ENCODE measurements around the gene SACM1L. TPM values are rescaled to one million over a fixed set of nuclear protein-coding genes. Genes with fewer than 3 reads are reported as not detected.

Gene SACM1L
- 21.0 and 34.5 TPM in 2 replicates for total RNA-seq (ENCODE audit: low replicate concordance)

GRCh38 chr3:45688882-45689786 is at the start of gene SACM1L:
Gene SACM1L (plus strand): TSS chr3:45689396. CDS start chr3:45689466, 70 bp downstream.

Other genes with a start within 250 kb of the SACM1L start
- 7.7 and 10.4 TPM in 2 replicates for gene LIMD1, start 94.6 kb upstream of the SACM1L start, total RNA-seq (ENCODE audit: low replicate concordance)
- not detected in 2 replicates for gene SLC6A20, start 107.1 kb downstream of the SACM1L start, total RNA-seq (ENCODE audit: low replicate concordance)
- gene LZTFL1, start 152.7 kb downstream of the SACM1L start, total RNA-seq (ENCODE audit: low replicate concordance), result 9.1 and 15.2 TPM in 2 replicates
- not detected in 2 replicates for gene CCR9, start 197.1 kb downstream of the SACM1L start, total RNA-seq (ENCODE audit: low replicate concordance)

Measured in smooth muscle cell of the coronary artery (primary cell).